Testis (tissue), 2 donors: Measurements from ENCODE around the gene FGR.

ENCODE experiments used
- CTCF ChIP-seq, 3 experiments: fragments of 450-650 bp in 2 of 3; fragments of 200-600 bp in 1 of 3; sonication (generic) in 1 of 3; IDR thresholded peaks; one replicate each; pipeline ENCODE4 v1.5.1; 2016 to 2019; ENCODE audit warnings: antibody characterized with exemption in 3 of 3, mild to moderate bottlenecking in 2 of 3, moderate library complexity in 1 of 3
- POLR2A ChIP-seq: fragments of 450-650 bp; IDR thresholded peaks from one replicate; pipeline ENCODE4 v1.6.1; 2017; ENCODE audit warnings: antibody characterized with exemption, mild to moderate bottlenecking, moderate library complexity

GRCh38 chr1:27634177-27634984, 604 bp downstream of the FGR start:
- TF ChIP-seq CTCF (IDR thresholded peaks at IDR 0.05), result peak in 1 of 3 experiments; percentile 6
- TF ChIP-seq POLR2A, result no peak
